ENCODE results near the gene PLAGL1.
"Not testable (repeated sequence)": the region's sequence is repeated elsewhere in the genome, so short reads cannot be mapped to it uniquely, and the experiment has no call there.

PLAGL1 gene, protein sequence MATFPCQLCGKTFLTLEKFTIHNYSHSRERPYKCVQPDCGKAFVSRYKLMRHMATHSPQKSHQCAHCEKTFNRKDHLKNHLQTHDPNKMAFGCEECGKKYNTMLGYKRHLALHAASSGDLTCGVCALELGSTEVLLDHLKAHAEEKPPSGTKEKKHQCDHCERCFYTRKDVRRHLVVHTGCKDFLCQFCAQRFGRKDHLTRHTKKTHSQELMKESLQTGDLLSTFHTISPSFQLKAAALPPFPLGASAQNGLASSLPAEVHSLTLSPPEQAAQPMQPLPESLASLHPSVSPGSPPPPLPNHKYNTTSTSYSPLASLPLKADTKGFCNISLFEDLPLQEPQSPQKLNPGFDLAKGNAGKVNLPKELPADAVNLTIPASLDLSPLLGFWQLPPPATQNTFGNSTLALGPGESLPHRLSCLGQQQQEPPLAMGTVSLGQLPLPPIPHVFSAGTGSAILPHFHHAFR

DNA sequence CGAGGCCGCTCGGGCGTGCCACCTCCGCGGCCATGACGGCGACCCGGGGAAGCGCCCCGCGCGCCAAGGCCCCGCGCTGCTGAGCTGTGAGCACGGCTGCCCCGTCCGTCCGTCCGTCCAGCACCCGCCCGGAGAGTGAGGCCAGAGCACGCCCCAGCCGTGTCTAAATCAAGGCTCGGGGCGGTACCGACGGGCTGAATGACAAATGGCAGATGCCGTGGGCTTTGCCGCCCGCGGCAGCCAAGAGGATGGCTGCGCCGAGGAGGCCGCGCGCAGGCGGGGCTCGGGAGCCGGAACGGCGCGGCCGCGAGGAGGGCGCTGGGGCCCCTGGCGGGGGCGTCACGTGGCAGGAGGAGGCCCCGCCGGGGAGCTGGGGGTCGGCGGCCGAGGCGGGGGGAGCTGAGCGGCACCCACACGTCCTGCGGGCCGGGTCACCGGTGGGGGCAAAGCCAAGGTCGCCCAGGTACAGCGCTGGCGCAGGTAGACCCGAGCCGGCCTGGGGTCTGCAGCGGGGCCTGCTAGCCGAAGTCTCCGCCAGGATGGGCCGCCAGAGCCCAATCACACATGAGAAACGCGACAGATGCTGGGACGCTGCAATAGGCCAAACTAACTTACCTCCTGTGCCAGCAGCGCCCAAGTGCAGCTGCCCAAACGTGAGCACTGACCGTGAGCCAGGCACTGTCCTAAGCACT is at the start of gene PLAGL1:
Gene PLAGL1 (minus strand): TSS at position 140 of the 692 bp plus-strand sequence. CDS start 60,123 bp downstream, outside the sequence.
- DNase-seq (ENCODE audit: low spot score): no peak

DNA sequence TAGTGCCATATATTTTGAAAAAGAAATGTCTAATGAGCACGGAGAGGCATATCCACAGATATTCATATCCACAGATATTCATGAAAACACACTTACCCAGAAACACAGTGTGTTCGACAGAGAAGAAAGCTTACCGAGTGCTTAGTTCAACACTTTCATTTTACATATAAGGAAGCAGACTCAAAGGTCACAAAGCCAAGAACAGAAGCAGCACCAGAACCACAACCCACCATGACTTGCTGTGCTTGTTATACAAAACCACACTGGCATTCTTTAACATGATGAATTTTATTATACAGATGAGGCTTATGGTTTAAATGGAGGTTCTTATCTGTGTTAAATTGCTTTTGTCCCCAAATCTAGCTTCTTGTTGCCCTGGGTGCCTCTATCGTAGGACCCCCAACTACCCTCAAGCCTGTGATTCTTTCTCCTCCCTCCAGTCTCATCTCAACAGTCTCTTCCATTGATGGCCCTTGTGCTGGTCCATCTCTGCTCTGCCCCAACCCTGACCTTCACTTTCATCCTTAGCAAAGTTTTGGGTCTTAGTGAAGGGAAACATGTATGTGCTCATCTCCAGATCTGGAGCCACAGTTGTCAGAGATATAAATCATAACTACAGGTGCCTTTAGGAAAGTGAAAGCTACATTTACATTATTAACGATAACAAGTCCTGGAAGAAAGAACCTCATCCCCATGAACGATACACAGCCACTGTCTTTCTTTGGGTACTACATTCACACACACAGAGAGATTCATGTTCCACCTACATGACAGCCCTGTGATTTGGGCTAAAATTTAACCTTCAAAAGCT is 47.3 kb upstream of the PLAGL1 start:
- DNase-seq (ENCODE audit: low spot score): peak; percentile 75

DNA sequence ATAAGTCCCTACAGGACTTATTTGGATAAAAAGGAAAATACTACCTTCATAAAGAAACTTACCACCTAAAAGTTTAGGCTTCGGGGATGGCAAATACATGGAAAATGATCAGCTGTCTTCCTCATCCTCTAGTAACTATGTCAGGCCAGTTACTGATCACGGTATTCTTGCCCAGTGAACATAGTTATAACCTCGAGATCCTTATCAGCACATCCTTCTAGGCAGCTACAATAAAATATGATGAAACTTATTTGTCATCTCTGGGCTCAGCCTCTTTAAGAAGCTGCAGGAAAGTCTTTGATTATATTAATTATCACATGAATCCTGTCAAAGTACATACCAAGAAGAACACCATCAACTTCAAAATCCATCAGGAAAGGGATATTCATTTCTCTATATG is 45.5 kb upstream of the PLAGL1 start:
- DNase-seq (ENCODE audit: low spot score): peak; percentile 12

DNA sequence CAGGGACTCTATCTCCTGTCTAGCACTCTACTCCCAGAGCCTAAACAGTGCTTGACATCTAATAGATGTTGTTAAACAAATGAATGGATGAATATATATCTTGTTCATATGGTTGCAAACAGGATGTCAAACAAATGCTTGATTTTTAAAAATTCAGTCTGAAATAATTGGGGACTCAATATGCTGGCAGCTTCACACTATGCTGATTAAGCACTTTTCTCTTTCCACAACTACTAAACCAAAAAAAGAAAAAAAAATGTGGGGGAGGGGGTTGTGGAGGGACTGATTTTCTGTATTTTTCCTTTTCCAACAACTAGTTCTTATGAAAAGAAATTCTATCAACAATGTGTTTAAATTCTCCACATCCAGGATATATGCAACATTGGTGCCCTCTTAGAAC is 44.4 kb upstream of the PLAGL1 start:
- no peak for DNase-seq (ENCODE audit: low spot score)

DNA sequence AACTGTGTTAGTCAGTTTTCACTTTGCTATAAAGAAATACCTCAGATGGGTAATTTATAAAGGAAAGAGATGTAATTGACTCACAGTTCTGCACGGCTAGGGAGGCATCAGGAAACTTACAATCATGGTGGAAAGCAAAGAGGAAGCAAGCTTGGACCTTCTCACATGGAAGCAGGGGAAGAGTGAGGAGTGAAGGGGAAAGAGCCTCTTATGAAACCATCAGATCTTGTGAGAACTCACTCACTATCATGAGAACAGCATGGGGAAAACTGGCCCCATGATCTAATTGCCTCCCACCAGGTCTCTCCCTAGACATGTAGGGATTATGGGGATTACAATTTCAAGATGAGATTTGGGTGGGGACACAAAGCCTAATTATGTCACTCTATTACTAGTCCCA is 41.3 kb upstream of the PLAGL1 start:
- no peak for DNase-seq (ENCODE audit: low spot score)

DNA sequence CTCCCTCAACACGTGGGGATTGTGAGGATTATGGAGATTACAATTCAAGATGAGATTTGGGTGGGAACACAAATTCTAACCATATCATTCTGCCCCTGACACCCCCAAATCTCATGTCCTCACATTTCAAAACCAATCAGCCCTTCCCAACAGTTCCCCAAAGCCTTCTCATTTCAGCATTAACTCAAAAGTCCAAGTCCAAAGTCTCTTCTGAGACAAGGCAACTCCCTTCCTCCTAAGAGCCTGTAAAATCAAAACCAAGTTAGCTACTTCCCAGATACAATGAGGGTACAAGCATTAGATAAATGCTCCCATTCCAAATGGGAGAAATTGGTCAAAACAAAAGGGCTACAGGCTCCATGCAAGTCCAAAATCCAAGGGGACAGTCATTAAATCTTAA is 39.6 kb upstream of the PLAGL1 start:
- DNase-seq (ENCODE audit: low spot score): no peak

DNA sequence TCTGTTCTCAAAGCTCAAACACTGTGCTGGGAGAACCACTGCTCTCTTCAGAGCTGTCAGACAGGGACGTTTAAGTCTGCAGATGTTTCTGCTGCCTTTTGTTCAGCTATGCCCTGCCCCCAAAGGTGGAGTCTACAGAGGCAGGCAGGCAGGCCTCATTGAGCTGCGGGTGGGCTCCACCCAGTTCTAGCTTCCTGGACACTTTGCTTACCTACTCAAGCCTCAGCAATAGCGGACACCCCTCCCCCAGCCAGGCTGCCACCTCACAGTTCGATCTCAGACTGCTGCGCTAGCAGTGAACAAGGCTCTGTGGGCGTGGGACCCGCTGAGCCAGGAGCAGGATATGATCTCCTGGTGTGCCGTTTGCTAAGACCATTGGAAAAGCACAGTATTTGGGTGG is 38.6 kb upstream of the PLAGL1 start:
- not testable (repeated sequence) for DNase-seq (ENCODE audit: low spot score)

DNA sequence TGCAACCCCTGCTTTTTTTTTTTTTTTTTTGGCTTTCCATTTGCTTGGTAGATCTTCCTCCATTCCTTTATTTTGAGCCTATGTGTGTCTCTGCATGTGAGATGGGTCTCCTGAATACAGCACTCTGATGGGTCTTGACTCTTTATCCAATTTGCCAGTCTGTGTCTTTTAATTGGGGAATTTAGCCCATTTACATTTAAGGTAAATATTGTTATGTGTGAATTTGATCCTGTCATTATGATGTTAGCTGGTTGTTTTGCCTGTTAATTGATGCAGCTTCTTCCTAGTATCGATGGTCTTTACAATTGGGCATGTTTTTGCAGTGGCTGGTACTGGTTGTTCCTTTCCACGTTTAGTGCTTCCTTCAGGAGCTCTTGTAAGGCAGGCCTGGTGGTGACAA is 36.9 kb upstream of the PLAGL1 start:
- not testable (repeated sequence) for DNase-seq (ENCODE audit: low spot score)

DNA sequence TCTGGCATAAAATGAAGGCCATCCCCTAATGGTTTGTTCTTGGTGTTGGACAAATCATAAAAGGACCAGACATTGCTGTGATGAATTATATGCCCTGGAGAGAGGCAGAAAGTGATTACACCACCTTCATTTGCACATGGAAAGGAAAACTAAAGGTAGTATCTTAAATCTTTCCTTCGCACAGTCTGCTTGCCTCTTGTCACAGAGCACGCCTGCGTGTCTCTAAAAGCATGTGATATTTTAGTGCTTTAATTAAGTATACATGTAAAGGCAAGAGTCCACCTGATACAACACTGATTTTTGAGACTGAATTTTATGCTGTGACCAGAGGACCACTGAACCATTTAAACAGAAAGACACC is 28.8 kb upstream of the PLAGL1 start:
- DNase-seq (ENCODE audit: low spot score): no peak

DNA sequence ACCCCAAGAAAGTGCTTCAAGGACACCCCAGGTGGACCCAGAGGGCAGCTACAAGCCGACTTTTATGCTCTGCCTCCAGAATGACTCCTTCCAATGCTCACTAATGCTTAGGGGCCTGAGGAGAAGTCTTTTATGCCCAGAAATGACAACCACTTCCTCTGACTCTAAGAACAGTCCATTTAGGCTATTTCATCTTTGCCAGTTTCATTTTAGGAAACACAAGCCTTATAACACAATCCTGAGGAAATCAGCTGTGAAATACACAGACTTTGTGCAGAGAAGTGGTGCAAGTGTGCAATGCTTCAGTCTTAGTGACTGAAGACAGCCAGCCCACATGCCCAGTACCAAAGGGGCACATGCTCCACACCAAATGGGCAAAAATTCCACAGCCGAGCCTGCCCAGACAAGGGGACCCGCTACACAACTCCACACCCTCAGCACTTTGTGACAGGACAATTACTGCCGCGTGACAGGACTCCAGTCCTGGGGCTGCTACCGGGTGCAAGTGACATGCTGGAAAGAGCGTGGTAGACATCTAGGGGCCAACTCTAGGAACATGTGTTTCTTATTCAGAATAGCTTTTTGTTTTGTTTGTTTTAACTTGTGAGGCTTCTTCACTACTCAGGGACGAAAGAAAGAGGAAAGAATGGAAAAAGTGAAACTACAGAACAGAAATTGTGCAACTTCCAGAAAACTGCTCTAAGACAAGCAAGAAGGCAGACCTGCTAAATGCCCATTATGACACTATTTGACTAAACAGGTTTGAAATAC is 28.2 kb upstream of the PLAGL1 start:
- DNase-seq (ENCODE audit: low spot score): no peak

DNA sequence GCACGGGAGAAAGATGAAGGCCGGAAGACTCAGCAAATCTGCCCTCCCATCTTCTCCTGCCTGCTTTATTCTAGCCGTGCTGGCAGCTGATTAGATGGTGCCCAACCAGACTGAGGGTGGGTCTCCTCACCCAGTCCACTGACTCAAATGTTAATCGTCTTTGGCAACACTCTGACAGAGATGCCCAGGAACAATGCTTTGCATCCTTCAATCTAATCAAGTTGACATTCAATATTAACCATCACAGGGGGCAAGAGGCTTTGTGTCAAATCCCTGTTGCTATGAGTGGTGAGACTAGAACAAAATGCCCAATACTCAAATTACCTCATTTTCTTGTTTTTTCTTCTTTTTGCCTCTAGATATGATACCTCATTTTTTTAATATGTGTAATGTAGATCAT is 27.4 kb upstream of the PLAGL1 start:
- DNase-seq (ENCODE audit: low spot score): no peak

DNA sequence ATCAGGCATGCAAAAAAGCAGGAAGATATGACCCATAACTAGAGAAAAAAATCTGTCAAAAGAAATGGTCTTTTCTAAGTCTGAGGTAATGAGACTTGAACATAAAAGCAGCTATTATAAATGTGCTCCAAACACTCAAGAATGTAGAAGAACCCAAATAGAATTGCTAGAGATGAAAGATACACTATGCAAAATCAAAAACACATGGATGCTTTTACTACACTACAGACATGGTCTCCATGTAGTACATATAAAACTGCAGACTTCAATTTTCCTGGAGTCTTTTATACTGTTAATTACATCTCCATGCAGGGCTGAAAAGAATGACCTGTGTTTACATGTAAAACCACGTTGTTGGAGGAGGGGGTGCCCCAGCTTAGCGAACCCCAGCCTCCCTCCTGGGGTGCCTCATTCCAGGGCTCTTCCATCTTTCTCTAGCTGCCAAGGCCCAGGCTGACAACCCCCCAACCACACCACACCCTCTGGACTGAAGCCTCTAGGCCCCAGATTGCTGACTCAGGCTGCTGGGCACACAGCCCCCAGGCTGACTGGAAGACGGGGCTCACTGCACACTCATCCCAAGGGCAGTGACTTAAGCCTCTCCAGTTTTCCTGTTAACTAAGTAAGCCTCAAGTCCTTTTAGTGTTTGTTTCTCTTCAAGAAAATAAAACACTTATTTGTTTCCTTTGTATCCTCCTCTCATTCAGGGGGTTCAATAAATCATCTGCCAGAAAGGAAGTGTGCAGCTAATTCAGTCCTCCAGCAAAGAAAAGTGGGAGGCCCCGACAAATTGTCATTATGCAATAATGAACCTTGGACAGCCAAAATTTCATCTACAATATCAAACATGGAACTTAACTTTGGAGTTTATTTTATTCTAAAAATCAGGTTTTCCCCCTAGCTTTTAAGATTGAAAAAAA is 26.0 kb upstream of the PLAGL1 start:
- DNase-seq (ENCODE audit: low spot score): no peak

DNA sequence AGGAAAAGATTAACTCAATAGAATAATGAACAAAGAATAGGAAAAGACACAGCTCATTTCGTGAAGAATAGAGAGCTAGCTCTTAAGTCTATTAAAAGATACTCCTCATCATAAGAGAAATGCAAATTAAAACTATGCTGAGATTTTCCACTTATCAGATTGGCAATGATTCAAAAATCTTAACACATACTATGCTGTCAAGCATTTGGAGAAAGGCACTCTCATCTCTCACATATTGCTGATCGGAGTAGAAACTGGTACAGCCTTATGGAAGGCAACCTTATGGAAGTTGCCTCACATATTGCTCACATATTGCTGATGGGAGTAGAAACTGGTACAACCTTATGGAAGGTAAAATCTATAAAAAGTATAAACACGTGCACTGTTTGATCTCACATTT is 21.4 kb upstream of the PLAGL1 start:
- DNase-seq (ENCODE audit: low spot score): no peak

DNA sequence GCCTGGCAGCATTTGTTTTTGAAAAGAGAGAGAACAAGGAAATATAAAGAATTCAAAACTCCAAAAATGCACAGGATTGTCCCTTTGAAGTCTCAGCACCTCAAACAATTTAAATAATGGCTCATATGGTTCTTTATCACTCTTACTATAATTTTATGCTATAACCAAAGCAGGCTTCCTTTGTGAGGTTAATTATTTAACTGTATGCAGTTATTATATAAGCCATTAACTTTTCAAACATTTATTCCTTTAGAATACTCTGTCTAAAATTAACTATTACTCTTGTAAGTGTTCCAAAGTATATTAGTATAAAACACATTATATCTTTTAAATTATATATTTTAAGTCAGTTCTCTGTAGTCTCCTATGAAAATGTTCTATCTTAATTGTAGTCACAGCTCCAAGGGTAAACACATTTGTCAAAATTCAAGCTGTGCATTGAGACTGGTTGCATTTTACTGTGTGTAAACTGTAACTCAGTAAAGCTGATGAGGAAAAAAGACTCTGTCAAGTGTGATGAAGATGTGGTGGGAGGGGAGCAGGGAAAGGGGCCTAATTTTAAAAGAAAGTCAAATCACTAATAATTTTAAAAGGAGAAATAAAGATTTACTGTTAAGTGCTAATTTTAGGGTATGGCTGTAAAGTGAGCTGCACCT is 20.0 kb upstream of the PLAGL1 start:
- no peak for DNase-seq (ENCODE audit: low spot score)

DNA sequence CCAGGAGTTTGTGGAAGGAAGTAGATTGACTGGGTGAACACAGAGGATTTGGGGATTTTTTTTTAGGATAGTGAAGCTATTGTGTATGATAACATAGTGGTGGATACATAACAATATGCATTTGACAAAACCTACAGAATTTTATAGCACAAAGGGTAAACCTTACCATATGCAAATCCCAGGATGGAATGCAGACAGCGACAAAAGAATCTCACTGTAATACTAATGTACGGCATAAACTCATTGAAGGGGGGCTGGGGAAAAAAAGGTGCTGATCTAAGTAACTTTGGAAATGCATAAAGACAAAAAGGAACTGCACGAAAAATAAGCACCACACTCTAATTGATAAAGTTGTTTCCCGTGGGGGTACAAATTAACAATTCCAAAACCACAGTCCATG is 15.2 kb upstream of the PLAGL1 start:
- DNase-seq (ENCODE audit: low spot score): no peak

DNA sequence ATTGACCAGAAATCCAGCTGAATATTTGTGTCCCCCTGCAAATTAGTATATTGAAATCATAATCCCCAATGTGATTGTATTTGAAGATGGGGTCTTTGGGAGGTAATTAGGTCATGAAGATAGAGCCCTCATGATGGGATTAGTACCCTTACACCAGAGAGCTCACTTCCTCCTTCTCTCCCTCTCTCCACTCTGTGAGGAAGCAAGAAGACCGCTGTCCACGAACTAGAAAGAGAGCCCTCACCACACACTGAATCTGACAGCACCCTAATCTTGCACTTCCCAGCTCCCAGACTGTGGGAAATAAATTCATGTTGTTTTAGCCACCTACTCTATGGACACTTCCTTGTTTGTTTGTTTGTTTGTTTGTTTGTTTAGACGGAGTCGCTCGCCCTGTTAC is 11.9 kb upstream of the PLAGL1 start:
- DNase-seq (ENCODE audit: low spot score): no peak

DNA sequence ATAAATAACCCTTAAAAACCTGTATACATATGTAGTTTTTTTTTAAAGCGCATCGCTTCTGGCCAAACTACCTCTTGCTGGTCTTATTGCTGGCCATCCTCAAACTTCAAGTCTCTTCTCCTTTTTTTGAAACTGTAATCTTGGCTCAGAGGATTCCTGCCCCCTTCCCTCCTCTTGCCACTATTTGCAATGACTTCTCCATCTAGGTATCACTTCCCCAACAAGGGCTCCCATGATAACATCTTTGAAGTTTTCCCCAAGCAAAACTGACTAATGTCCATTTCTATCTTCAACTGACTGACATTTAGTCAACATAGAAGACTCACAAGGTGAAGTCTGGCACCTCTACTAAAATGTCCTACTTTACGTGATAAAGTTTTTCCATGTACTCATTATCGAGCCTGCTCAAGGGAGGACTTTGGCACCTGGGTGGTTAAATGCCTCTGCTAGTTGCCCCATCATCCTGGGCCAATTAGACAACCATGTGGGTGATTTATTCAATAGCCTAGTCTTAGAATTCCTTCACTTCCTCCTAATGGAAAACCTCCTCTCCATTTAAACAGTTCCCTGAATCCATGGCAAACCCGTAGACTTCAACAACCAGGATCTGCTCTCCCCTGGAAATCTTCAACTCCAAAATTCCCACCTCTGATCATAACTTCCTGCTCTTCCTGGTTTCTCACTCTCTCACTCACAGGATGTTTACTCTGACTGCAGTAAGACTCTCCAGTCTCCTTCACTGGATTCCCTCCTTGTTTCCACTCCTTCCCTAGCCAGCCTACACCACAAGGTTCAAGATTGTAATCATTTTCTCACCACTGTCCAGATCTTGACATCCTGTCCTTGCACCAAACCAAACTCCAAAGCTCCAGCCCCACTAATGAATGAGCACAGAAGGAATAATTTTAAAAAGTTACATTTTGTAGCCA is 9.4 kb upstream of the PLAGL1 start:
- DNase-seq (ENCODE audit: low spot score): no peak

DNA sequence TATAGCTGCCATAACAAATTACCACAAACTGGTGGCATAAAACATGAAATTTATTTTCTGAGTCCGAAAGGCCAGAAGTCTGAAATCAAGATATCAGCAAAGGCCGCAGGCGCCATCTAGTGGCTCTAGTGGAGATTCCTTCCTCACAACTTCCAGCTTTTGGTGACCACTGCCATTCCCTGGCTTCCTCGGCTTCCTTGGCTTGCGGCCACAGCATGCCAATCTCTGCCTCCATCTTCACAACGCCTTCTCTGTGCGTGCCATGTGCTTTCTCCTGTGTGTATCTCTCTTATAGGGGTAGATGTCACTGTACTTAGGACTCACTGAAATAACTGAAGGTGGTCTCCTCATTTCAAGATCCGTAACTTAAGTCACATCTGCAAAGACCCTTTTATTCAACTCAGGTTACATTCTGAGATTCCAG is 5.4 kb upstream of the PLAGL1 start:
- DNase-seq (ENCODE audit: low spot score): peak; percentile 61

DNA sequence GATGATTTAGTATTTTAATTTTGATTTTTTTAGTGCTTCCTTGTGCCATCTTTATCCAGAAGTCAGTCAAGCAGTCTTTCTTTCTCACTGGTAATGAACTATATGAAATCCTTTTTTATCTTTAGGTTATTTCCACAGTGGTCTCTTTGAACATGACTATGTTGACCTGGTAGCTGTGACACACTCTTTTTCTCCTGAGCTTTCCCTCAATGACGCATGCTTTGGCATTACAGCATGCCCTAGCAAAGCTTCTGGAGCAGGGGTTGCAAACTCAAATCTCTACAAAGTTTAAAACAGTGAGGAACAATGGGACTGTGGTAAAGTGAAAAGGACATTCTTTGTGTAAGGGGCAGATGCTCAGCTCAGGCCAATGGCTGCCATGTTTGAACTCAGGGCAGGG is 4.5 kb upstream of the PLAGL1 start:
- DNase-seq (ENCODE audit: low spot score): no peak

All from CD4-positive, alpha-beta T cell treated with Interleukin-2 at 100 ng/mL for 4 hours (primary cell).